Measurements from ENCODE around the gene CTSE.

Gene CTSE

GRCh38 chr1:205973377-205974232 lies 50.1 kb downstream of the CTSE start:
- DNase-seq (ENCODE audit: low read depth in 1 of 2, low spot score in 1 of 2) = no peak

GRCh38 chr1:205972491-205973168 lies 51.1 kb downstream of the CTSE start:
- DNase-seq (ENCODE audit: low read depth in 1 of 2, low spot score in 1 of 2) = no peak

GRCh38 chr1:205972081-205972480 lies 51.6 kb downstream of the CTSE start:
- DNase-seq (ENCODE audit: low read depth in 1 of 2, low spot score in 1 of 2) = no peak

- no peak for DNase-seq (ENCODE audit: low read depth in 1 of 2, low spot score in 1 of 2)
Observed at GRCh38 chr1:205971082-205971481, 52.6 kb downstream of the CTSE start.

- no peak for DNase-seq (ENCODE audit: low read depth in 1 of 2, low spot score in 1 of 2)
Observed at GRCh38 chr1:205970486-205970885, 53.2 kb downstream of the CTSE start.

GRCh38 chr1:205969229-205969628 lies 54.5 kb downstream of the CTSE start:
- no peak for DNase-seq (ENCODE audit: low read depth in 1 of 2, low spot score in 1 of 2)

- no peak for DNase-seq (ENCODE audit: low read depth in 1 of 2, low spot score in 1 of 2)
Observed at GRCh38 chr1:205967554-205968335, 56.0 kb downstream of the CTSE start.

- no peak for DNase-seq (ENCODE audit: low read depth in 1 of 2, low spot score in 1 of 2)
Observed at GRCh38 chr1:205965036-205965884, 58.4 kb downstream of the CTSE start.

GRCh38 chr1:205963352-205964155 lies 60.1 kb downstream of the CTSE start:
- no peak for DNase-seq (ENCODE audit: low read depth in 1 of 2, low spot score in 1 of 2)

GRCh38 chr1:205962821-205963221 lies 60.9 kb downstream of the CTSE start:
- DNase-seq (ENCODE audit: low read depth in 1 of 2, low spot score in 1 of 2) = no peak

GRCh38 chr1:205961991-205962820 lies 61.5 kb downstream of the CTSE start:
- no peak for DNase-seq (ENCODE audit: low read depth in 1 of 2, low spot score in 1 of 2)

- no peak for DNase-seq (ENCODE audit: low read depth in 1 of 2, low spot score in 1 of 2)
Observed at GRCh38 chr1:205961405-205961804, 62.3 kb downstream of the CTSE start.

- DNase-seq (ENCODE audit: low read depth in 1 of 2, low spot score in 1 of 2) = no peak
Observed at GRCh38 chr1:205959789-205960188, 63.9 kb downstream of the CTSE start.
